Measurements from ENCODE around the gene ATP8A2. TPM values are rescaled to one million over a fixed set of nuclear protein-coding genes. Genes with fewer than 3 reads are reported as not detected.

The ATP8A2 gene
- total RNA-seq, 6 donors from 2014 or later = 0.55 to 1.5 (median 0.87) TPM

DNA sequence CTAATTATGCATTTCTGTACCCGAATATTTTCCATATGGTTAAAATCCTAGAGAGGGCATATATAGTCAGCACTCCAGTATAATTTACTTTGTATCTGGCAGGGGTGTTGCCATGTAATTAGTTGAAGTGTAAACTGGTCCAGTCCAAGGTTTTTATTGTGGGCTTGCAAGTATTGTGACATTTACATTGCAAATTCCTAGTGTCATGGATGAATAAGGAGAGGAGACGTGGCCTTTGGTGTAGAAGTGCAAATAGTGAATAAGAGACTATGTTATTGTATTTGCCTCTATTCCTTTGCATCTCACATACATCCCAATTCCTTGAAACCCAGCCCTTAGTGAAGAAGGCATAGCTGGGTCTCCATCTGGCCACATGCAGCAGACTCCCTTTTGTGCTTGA, 330.6 kb downstream of the ATP8A2 start:
- no peaks in the 10 kb centered on the region for H3K4me1 ChIP-seq
- no peaks in the 10 kb centered on the region for H3K36me3 ChIP-seq
- H3K27me3 ChIP-seq = no peaks in the 10 kb centered on the region
- no peaks in the 10 kb centered on the region for H3K9me3 ChIP-seq
- no peak overlapping the region for H3K4me3 ChIP-seq
- no peak overlapping the region for H3K27ac ChIP-seq
- DNase-seq (no peak), ATAC-seq (ENCODE audit: low FRiP score in 2 of 2) (no peak)
- WGBS, 2 donors = 81 to 93% methylated on average over 2 of the region's 2 CpGs
- no peak for TF ChIP-seq POLR2AphosphoS5 (IDR thresholded peaks at IDR 0.05)
- TF ChIP-seq EP300 (IDR thresholded peaks at IDR 0.05) = no peak
- no peak for TF ChIP-seq POLR2A (IDR thresholded peaks at IDR 0.05)
- TF ChIP-seq, protein P1, sequence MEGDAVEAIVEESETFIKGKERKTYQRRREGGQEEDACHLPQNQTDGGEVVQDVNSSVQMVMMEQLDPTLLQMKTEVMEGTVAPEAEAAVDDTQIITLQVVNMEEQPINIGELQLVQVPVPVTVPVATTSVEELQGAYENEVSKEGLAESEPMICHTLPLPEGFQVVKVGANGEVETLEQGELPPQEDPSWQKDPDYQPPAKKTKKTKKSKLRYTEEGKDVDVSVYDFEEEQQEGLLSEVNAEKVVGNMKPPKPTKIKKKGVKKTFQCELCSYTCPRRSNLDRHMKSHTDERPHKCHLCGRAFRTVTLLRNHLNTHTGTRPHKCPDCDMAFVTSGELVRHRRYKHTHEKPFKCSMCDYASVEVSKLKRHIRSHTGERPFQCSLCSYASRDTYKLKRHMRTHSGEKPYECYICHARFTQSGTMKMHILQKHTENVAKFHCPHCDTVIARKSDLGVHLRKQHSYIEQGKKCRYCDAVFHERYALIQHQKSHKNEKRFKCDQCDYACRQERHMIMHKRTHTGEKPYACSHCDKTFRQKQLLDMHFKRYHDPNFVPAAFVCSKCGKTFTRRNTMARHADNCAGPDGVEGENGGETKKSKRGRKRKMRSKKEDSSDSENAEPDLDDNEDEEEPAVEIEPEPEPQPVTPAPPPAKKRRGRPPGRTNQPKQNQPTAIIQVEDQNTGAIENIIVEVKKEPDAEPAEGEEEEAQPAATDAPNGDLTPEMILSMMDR (IDR thresholded peaks at IDR 0.05) = no peak

GRCh38 chr13:25707726-25708125, 336.0 kb downstream of the ATP8A2 start:
- TF ChIP-seq EP300 (IDR thresholded peaks at IDR 0.05) = no peak
- no peak for TF ChIP-seq POLR2AphosphoS5 (IDR thresholded peaks at IDR 0.05)
- TF ChIP-seq POLR2A (IDR thresholded peaks at IDR 0.05) = no peak
- TF ChIP-seq, protein P1 (IDR thresholded peaks at IDR 0.05) = no peak
- H3K36me3 ChIP-seq = no peaks in the 10 kb centered on the region
- H3K9me3 ChIP-seq = no peaks in the 10 kb centered on the region
- 69 to 91% methylated on average over 1 of the region's 1 CpG for WGBS, 2 donors
- H3K27ac ChIP-seq = no peak overlapping the region
- DNase-seq (no peak), ATAC-seq (ENCODE audit: low FRiP score in 2 of 2) (no peak)
- H3K4me1 ChIP-seq = peaks cover 0 to 2% (median 0%) of the 10 kb centered on the region in 4 donors
- H3K27me3 ChIP-seq = no peaks in the 10 kb centered on the region
- no peak overlapping the region for H3K4me3 ChIP-seq

DNA sequence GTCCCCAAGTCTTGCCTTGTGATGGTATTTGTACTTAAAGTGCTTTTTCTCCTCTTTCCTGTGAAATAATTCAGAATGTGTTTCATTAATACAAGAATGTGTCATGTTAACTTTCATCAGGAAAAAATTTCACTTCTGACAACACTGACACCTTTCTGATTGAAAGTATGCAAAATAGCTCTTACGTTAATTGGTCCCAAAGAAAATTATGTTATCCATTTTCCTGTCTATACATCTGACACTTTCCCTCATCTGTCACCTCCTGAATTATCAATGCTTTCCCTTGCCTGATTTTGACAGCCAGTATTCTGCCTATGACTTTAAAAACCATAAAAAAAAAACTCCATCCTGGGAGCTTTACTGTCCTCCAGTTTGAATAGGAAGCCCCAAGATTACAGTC, 336.5 kb downstream of the ATP8A2 start:
- ATAC-seq (ENCODE audit: low FRiP score in 2 of 2) = no peak
- 82 to 84% methylated on average over 1 of the region's 1 CpG for WGBS, 2 donors
- DNase-seq = no peak
- H3K4me1 ChIP-seq = peaks cover 0 to 2% (median 0%) of the 10 kb centered on the region in 4 donors
- no peaks in the 10 kb centered on the region for H3K9me3 ChIP-seq
- H3K36me3 ChIP-seq = no peaks in the 10 kb centered on the region
- H3K27me3 ChIP-seq = no peaks in the 10 kb centered on the region
- H3K27ac ChIP-seq = no peak overlapping the region
- H3K4me3 ChIP-seq = no peak overlapping the region
- no peak for TF ChIP-seq EP300 (IDR thresholded peaks at IDR 0.05)
- TF ChIP-seq, protein P1 (IDR thresholded peaks at IDR 0.05) = no peak
- no peak for TF ChIP-seq POLR2AphosphoS5 (IDR thresholded peaks at IDR 0.05)
- no peak for TF ChIP-seq POLR2A (IDR thresholded peaks at IDR 0.05)

DNA sequence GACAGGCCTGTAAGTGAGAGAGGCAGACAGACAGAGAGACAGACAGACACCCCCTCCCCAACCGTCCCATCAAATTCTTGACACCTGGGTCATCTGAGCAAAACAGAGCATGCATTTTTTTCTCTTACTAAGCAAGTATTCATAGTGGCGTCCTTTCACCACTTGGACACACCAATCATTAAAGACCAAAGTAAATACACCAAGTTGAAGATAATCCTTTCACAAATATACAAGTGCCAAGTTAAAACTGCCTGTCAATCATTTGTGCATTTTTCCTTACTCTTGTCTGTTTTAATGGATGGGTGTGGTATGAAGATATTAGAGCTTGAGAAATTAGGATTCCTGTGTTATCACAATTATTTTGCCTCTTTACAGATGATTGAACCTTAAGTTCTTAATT, 337.3 kb downstream of the ATP8A2 start:
- Histone ChIP-seq H3K4me3 (no peak overlapping the region), H3K36me3 (no peaks in the 10 kb centered on the region), H3K4me1 (peaks cover 0 to 2% (median 0%) of the 10 kb centered on the region in 4 donors), H3K27ac (no peak overlapping the region), H3K9me3 (no peaks in the 10 kb centered on the region), H3K27me3 (no peaks in the 10 kb centered on the region)
- ATAC-seq (ENCODE audit: low FRiP score in 2 of 2) = no peak
- WGBS, 2 donors = 65 to 82% methylated on average over 2 of the region's 2 CpGs
- DNase-seq = no peak
- no peak for TF ChIP-seq EP300 (IDR thresholded peaks at IDR 0.05)
- TF ChIP-seq POLR2A (IDR thresholded peaks at IDR 0.05) = no peak
- TF ChIP-seq, protein P1 (IDR thresholded peaks at IDR 0.05) = no peak
- no peak for TF ChIP-seq POLR2AphosphoS5 (IDR thresholded peaks at IDR 0.05)

DNA sequence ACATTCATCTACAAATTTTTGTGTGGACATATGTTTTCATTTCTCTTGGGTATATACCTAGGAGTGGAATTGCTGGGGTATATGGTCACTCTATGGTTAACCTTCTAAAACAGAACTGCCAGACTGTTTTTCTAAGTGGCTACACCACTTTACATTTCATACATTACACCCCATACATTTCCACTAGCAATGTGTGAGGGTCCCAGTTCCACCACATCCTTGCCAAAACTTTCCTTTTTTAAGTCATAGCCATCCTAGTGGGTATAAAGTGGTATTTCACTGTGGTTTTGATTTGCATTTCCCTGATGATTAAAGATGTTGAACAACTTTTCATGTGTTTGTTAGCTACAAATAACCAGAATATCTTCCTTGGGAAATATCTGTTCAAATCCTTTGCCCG, 344.0 kb downstream of the ATP8A2 start:
- ATAC-seq (ENCODE audit: low FRiP score in 2 of 2) (no peak), DNase-seq (no peak)
- H3K9me3 ChIP-seq = no peaks in the 10 kb centered on the region
- H3K27ac ChIP-seq = no peak overlapping the region
- no peaks in the 10 kb centered on the region for H3K4me1 ChIP-seq
- H3K4me3 ChIP-seq = no peak overlapping the region
- no peaks in the 10 kb centered on the region for H3K27me3 ChIP-seq
- H3K36me3 ChIP-seq = no peaks in the 10 kb centered on the region
- TF ChIP-seq EP300 (IDR thresholded peaks at IDR 0.05) (no peak), POLR2A (IDR thresholded peaks at IDR 0.05) (no peak), POLR2AphosphoS5 (IDR thresholded peaks at IDR 0.05) (no peak)
- TF ChIP-seq, protein P1 (IDR thresholded peaks at IDR 0.05) = no peak
- 73 to 84% methylated on average over 1 of the region's 1 CpG for WGBS, 2 donors

Measured in upper lobe of left lung (tissue), 6 donors.